Gastrocnemius medialis (tissue), 4 donors: ENCODE results near the gene CFAP221. TPM values are rescaled to one million over a fixed set of nuclear protein-coding genes. Genes with fewer than 3 reads are reported as not detected.

Experiments used
- ATAC-seq, 2 donors: fragments of 150-250 bp; one replicate each; pipeline ENCODE4 v1.9.1; 2016
- DNase-seq, 2 donors: peaks; one replicate each; pipeline ENCODE4 v3.0.0-alpha.2; 2019
- H3K27ac ChIP-seq, 4 donors: fragments of 200-600 bp; sonication (generic); 1 replicate in 1 of 4; 2 replicates in 3 of 4; pipeline ENCODE4 v1.5.1; 2016 to 2018; ENCODE audit warnings: mild to moderate bottlenecking in 2 of 4, moderate library complexity in 1 of 4
- H3K27me3 ChIP-seq, 3 donors: fragments of 200-600 bp; sonication (generic) in 2 of 3; 1 replicate in 1 of 3; 2 replicates in 2 of 3; pipeline versions ENCODE4 v1.5.1 to v1.6.0; 2016 to 2019; ENCODE audit warnings: mild to moderate bottlenecking in 1 of 3, moderate library complexity in 1 of 3
- H3K36me3 ChIP-seq, 2 donors: fragments of 200-600 bp; sonication (generic) in 1 of 2; one replicate each; pipeline ENCODE4 v1.5.1; 2017 to 2018
- H3K4me1 ChIP-seq, 2 donors: fragments of 200-600 bp; sonication (generic) in 1 of 2; one replicate each; pipeline ENCODE4 v1.5.1; 2016 to 2017; ENCODE audit warnings: mild to moderate bottlenecking in 2 of 2
- H3K4me3 ChIP-seq, 4 donors: fragments of 200-600 bp; sonication (generic) in 3 of 4; 1 replicate in 1 of 4; 2 replicates in 3 of 4; pipeline ENCODE4 v1.5.1; 2016 to 2019; ENCODE audit warnings: mild to moderate bottlenecking in 2 of 4
- H3K9me3 ChIP-seq, 3 donors: fragments of 200-600 bp; sonication (generic) in 2 of 3; 1 replicate in 1 of 3; 2 replicates in 2 of 3; pipeline ENCODE4 v1.5.1; 2016 to 2019
- CTCF ChIP-seq, 5 experiments: fragments of 450-650 bp in 3 of 5; fragments of 200-600 bp in 2 of 5; sonication (generic) in 2 of 5; IDR thresholded peaks in 4 of 5; conservative IDR thresholded peaks in 1 of 5; 1 replicate in 4 of 5; 2 replicates in 1 of 5; pipeline ENCODE4 v1.5.1; 2016 to 2019; ENCODE audit warnings: antibody characterized with exemption in 5 of 5, mild to moderate bottlenecking in 3 of 5, moderate library complexity in 3 of 5
- POLR2A ChIP-seq, 2 donors: fragments of 450-650 bp; IDR thresholded peaks; one replicate each; pipeline ENCODE4 v1.6.1; 2017; ENCODE audit warnings: antibody characterized with exemption in 2 of 2, mild to moderate bottlenecking in 2 of 2, moderate library complexity in 2 of 2
- in situ Hi-C, 4 donors: fragments of 200-750 bp; cut with MboI; loops; one replicate each; pipeline versions ENCODE4 v1.15.0 to v1.8.0; 2017; ENCODE audit warnings: low sequenced_read_pairs in 4 of 4
- intact Hi-C: fragments of 100-400 bp; cut with DNase I; formaldehyde crosslinking; loops from one replicate; pipeline ENCODE4 v1.15.1; 2023; ENCODE audit warnings: low total_unique reads
- total RNA-seq, 4 donors: library from RNA; depleted of rRNA; stranded (reverse); fragments of >200 nt; gene quantifications; one replicate each; pipeline versions ENCODE4 v1.1.0 to v1.2.3, GENCODE V29; 2016

The CFAP221 gene
- not detected for total RNA-seq

GRCh38 chr2:119544075-119544938 lies at the start of gene CFAP221:
TSS of gene CFAP221 (plus strand) at chr2:119544449. CDS start at chr2:119546132, 1,683 bp downstream.
- in situ Hi-C loops = no loop called here
- Histone ChIP-seq H3K27ac (no peak within 1 kb of the TSS), H3K4me1 (peaks cover 12 to 17% of the 10 kb centered on the region in 2 donors), H3K36me3 (no peaks in the 10 kb centered on the region), H3K9me3 (no peaks in the 10 kb centered on the region), H3K27me3 (no peaks in the 10 kb centered on the region), H3K4me3 (peak within 1 kb of the TSS; percentile 51 to 70 (median 60))
- intact Hi-C loops = no loop called here
- TF ChIP-seq POLR2A (IDR thresholded peaks at IDR 0.05) (no peak), CTCF (IDR thresholded peaks at IDR 0.05 in 4 of 5, conservative IDR thresholded peaks at IDR 0.05 in 1 of 5) (no peak)
- DNase-seq = peak; percentile 23 to 61
- peak; percentile 89 to 96 for ATAC-seq

GRCh38 chr2:119495948-119496347 lies 48.3 kb upstream of the CFAP221 start:
- Histone ChIP-seq H3K27ac (no peak overlapping the region), H3K4me1 (peaks cover 5 to 14% of the 10 kb centered on the region in 2 donors), H3K4me3 (no peak overlapping the region), H3K9me3 (peaks cover 0 to 5% (median 0%) of the 10 kb centered on the region in 3 donors), H3K36me3 (no peaks in the 10 kb centered on the region), H3K27me3 (no peaks in the 10 kb centered on the region)
- intact Hi-C loops (no loop called here), in situ Hi-C loops (no loop called here)
- no peak for TF ChIP-seq POLR2A (IDR thresholded peaks at IDR 0.05)
- TF ChIP-seq CTCF (IDR thresholded peaks at IDR 0.05 in 4 of 5, conservative IDR thresholded peaks at IDR 0.05 in 1 of 5) = no peak
- ATAC-seq (no peak), DNase-seq (no peak)

GRCh38 chr2:119496682-119497081 lies 47.6 kb upstream of the CFAP221 start:
- H3K36me3 ChIP-seq = no peaks in the 10 kb centered on the region
- in situ Hi-C loops (no loop called here), intact Hi-C loops (no loop called here)
- ATAC-seq (no peak), DNase-seq (no peak)
- TF ChIP-seq CTCF (IDR thresholded peaks at IDR 0.05 in 4 of 5, conservative IDR thresholded peaks at IDR 0.05 in 1 of 5) (no peak), POLR2A (IDR thresholded peaks at IDR 0.05) (no peak)
- H3K4me1 ChIP-seq = peaks cover 5 to 8% of the 10 kb centered on the region in 2 donors
- H3K4me3 ChIP-seq = no peak overlapping the region
- no peak overlapping the region for H3K27ac ChIP-seq
- H3K9me3 ChIP-seq = peaks cover 0 to 5% (median 0%) of the 10 kb centered on the region in 3 donors
- H3K27me3 ChIP-seq = no peaks in the 10 kb centered on the region

GRCh38 chr2:119508756-119509155 lies 35.5 kb upstream of the CFAP221 start:
- Histone ChIP-seq H3K36me3 (no peaks in the 10 kb centered on the region), H3K27me3 (no peaks in the 10 kb centered on the region), H3K9me3 (no peaks in the 10 kb centered on the region), H3K4me1 (no peaks in the 10 kb centered on the region), H3K4me3 (no peak overlapping the region), H3K27ac (no peak overlapping the region)
- in situ Hi-C loops = no loop called here
- no peak for TF ChIP-seq POLR2A (IDR thresholded peaks at IDR 0.05)
- no peak for TF ChIP-seq CTCF (IDR thresholded peaks at IDR 0.05 in 4 of 5, conservative IDR thresholded peaks at IDR 0.05 in 1 of 5)
- intact Hi-C loops = no loop called here
- no peak for ATAC-seq
- no peak for DNase-seq
